GM18861 (cell line): ENCODE results near the gene SVIL.
A peak's percentile ranks its signal among the peaks of the same experiment; 100 is the strongest.
"Not testable (repeated sequence)": the region's sequence is repeated elsewhere in the genome, so short reads cannot be mapped to it uniquely, and the experiment has no call there.

Experiments used
- ATAC-seq: cut with Tn5 transposase; IDR thresholded peaks from one replicate; pipeline ENCODE4 v1.9.1; 2021; ENCODE audit not compliant: unreplicated experiment

SVIL gene

DNA sequence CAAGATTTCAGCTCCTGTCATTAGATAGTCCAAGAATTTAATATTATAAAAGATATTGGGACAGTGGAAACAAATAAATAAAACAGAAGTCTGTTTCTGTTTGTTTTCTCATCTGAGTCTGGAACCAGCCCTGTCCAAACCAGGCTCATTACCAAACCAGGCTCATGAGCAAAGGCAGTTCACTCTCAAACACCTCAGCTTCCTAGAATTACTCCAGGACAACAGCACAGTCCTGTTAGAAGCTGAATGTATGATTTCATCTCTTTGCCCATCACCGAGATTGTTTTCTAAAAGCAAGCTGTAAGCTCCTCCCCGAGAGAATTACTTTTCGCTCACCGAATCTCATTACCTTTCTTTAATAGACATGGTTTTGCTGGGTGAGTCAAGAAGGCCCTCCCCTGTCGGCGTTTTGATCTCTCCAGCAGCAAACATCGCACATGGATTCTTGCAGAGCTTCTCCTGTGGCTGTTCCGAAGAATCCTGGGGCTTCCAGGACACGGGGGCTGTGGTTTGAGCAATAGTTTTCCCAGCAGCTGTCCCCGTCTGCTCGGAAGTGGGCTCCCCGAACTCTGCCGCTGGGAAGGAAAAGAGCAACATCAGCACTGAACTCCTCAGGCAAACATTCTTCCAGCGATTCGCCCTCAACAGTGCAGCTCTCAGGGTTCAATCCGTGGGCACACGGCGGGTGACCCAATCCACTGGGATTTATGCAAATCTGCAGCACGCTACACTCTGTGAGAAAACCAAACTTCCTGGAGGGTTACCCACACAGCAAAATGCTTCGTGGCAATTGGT, 112.5 kb downstream of the SVIL start:
- ATAC-seq = no peak

DNA sequence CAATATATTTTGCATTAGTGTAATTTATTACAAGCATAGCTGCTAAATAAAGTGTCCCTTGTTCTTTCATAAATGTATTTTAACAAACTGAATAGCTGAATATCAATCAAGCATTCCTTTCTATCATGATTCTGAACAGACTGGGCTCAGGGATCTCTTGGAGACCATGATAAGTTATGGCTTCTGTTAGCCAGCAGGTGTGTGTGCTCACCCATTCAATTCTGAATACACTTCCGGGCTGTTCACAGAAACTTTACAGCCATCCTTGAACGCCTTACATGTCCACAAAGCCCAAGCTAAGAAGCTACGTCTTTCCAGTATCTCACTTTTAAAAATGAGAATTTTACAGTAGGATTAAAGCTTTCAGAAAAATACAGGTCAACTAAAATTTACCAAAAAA, 115.1 kb downstream of the SVIL start:
- ATAC-seq = no peak

DNA sequence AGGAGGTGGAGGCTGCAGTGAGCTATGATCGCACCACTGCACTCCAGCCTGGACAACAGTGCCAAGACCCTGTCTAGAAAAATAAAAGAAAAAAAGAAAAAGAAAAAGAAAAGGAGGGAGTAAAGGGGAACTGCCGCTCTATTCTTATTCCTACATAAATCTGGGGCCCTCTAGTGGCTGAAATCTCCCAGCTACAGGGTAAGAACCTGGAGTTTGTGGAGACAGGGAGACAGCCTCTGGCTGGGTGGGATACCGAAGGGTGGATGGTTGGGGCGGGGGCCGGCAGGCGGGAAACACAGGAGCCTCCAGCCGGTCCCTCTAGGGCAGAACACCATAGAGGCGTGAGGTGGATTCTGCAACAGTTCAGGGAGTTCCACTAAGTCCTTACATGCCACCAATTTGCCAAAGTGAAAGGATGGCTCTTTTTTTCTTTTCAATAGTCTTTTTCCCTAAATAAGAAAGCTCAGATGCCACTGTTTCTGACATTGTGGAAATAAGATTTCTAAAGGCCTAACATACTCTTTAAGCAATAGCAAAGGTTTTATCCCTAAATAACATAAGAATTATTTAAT, 117.3 kb downstream of the SVIL start:
- no peak for ATAC-seq

DNA sequence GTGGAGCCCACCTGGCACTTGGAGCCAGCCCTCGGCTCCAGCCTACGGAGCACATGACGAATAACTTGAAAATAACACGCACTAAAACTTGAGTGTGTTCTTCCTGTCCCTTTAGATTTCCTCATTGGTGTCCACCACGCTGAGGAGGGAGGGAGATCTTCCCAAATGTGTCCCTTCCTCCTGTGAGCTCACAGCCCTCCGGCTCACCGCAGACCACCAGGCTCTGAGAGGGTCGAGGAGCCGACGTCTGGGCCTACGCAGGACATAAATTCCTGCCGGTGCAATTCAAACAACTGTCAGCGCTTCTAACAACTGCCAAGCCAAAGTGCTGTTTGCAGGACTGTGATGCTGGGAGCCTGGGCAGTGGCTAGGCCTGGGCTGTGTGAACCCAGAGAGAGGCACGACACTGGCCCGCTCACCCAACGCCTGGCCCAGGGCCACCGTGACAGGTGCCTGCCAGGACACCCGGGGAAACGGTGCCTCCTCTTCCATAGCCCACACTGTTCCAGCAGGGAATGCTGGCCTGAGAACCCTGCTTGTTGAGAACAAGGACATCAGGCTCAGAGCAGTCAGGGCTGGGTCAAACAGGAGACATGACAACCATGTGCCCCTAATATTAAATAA, 118.3 kb downstream of the SVIL start:
- ATAC-seq = not testable (repeated sequence)

DNA sequence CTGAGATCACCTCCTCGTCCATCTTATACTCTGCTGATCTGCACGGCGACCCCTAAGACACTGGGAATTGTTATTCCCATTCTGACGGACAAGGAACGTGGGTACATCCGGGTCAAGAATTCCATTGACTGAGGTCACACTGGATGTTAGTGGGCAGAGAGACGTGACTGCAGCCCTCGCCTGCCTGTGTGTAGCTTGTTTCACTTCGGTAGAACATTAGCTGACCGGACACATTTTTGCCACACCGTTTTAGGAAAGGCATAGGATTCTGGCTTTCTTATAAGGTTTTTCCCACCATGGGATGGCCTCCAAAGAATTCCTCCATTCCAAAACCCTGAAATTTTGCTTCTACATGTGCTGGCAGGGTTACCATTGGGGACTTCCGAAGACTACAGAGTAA, 118.9 kb downstream of the SVIL start:
- ATAC-seq = not testable (repeated sequence)

DNA sequence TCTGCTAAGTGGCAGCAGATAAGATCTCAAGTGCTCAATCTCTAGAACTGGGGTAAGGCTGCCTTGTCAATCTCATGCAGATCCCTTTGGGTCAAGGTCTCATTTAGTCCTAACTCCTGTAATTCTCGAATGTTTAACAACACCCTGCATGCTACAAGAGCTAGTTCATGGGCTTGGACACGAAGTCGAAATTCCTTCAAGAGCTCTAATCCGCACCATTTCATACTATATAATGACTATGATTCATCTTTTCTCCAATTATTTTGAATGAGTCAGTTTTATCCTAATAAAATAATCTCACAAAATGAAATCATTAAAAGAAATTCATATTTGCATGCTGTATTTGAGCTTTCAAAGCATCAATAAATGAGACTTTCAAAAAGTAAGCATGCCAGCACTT, 119.7 kb downstream of the SVIL start:
- not testable (repeated sequence) for ATAC-seq

DNA sequence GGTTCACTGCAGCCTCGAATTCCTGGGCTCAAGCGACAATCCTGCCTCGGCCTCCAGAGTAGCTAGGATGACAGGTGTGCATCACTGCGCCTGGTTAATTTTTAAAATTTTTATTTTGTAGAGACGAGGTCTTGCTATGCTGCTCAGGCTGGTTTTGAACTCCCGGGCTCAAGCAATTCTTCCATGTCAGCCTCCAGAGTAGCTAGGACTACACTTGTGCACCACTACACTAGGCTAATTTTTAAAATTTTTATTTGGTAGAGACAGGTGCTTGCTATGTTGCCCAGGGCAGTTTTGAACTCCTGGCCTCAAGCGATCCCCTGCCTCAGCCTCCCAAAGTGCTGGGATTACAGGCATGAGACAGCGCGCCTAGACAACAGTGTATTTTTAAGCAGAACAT, 120.5 kb downstream of the SVIL start:
- ATAC-seq = no peak

DNA sequence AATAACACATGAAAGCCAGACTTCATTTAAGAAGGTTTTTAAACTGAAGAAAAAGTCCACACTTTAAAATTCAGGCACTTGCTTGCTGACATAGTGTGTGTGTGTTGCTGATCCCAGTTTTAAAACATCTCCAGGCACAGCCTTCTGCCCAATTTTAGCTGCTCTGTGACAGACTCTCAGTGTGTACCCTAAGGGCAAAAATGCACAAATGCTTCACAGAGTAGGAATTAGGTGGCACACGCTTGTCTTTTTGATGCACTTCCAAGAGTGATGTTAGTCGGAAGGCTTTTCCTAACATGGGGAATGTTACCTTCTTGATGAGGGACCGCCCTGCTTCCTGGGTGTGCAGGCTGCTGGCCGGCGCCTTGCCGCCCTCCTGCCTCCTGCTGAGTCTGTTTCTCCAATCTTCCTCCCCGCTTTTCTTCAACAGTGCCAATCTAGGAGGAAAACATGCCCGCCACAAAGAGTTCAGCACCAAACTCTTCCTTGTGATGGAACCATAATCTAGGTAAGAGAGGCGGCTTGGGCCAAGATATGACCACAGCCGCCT, 122.3 kb downstream of the SVIL start:
- no peak for ATAC-seq

DNA sequence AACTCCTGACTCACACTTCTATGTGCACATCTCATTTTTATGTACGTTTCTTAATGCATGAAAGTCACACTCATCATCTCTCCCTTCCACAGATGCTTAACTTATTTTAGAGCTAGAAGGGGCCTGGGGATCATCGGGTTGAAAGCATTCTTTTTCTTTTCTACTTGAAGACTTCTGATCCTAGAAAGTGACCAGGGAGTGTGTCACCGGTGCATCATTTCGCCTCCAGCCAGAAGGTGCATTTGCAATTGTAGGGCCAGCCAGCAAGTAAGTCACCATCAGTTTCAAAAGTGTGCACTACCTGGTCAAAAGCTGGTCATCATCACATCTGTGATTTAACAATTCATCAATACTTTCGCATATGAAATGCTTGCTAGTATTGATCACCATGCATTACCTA, 123.0 kb downstream of the SVIL start:
- not testable (repeated sequence) for ATAC-seq

DNA sequence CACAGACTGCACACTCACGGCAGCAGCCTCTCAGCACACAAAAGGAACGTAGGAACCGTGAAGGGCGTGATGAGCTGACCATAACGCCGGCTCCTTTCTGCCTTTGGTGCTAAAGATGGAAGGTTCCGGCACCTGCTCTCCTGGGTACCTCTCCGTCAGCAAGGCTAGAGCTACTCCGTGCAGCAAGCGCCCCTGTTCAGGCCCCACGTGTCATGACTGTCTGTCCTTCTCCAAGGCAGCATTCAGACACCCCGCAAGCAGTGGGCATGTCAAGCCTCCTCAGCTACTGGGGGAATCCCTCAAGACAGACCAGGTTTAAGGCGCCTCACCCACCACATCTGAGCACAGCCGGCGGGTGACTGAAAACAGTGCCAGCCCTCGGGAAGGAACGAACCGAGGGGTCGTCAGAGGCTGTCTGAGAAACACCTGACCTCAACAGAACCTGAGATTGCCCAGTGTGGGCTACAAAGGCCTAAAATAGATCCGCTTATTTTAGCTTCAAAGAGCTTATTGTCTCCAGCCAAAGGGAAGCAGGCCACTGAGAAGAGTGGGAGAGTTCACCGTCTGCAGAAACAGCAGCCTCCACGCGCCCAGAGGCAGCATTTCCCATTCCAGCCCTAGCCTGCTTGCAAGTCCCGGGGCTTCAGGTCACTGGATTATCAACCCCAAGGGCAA, 124.2 kb downstream of the SVIL start:
- ATAC-seq = not testable (repeated sequence)

DNA sequence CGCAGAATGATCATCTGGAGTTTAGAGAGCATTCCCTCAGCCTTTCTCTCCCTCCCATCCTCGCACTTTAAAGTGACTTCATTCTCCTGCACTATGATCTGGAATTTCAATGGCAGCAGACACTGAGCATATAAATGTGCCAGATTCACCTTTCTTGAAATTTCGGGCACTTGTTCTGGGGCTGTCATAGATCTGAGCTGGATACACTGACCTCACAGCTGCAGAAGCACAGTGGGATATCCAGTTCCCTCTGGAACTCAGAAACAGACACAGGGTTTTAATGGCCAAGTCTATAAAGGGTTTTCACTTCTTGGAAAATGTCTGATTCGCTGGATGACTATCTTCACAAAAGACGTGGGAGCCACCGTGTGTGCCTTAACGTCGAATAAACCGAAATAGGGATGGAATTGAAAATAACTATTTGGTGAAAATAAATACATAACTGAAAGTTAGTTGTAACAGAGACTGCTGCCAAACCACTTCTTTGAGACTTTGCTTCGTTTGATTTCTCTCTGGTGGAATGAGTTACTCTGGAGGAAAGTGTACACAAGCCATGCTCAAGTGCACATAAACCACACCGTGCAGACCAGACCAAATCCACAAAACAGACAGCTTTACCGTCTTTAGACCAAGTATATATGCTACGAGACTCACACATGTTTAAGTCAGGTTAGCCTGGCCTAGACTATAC, 126.1 kb downstream of the SVIL start:
- no peak for ATAC-seq

DNA sequence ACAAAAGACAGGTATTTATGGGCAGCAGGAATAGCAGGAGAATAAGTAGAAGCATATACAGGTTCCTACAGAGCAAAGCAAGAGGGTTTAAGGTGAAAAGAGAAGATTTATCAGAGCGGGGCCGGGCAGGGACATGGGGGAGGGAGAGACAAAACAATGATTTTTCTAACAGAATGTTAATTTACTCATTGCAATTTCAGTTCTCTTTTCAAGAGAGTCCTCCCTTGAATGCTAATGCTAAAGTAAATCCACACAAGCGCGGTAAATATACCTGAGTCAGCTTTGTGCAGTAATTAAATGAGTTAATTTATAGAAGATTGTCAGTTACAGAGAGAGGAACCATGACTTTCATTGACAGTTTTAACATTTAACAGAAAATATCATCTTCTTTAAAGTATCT, 127.0 kb downstream of the SVIL start:
- not testable (repeated sequence) for ATAC-seq

DNA sequence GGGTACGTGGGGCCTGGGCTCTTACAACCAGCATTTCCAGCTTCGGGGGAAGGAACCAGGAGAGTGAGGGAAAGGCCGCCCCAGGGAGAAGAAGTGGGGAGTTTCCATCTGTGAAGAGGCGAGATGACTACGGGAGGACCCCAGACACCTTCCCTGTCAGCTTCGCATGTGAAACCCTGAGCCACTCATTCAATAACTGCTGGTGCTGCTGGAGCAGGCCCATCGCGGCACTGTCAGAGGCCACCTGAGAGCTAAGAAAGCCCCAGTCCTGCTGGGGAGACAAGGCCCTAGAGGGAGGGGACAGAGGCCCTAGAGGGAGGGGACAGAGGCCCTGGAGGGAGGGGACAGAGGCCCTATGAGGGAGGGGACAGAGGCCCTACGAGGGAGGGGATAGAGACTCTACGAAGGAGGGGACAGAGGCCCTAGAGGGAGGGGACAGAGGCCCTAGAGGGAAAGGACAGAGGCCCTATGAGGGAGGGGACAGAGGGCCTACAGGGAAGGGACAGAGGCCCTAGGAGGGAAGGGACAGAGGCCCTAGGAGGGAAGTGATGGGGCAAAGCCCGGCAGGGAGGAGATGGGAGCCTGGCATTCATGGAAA, 128.3 kb downstream of the SVIL start:
- not testable (repeated sequence) for ATAC-seq

DNA sequence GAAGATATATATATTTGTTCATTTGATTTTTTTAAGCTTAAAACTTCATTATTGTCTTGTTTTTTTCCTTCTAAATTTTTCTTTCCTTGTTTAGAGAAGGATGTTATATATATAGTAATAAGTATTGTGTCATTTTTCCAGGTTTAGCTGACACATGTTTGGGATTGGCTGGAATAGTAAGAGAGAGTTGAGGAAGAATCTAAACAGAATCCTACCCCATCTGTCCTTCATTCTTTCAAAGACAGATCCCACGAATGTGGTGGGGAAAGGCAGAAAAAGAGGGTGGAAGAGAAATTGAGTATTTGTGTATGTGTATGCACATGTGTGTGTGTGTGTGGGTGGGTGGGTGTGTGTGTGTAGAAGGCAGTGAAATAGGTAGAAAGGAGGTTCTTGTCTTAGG, 132.4 kb downstream of the SVIL start:
- ATAC-seq = no peak

DNA sequence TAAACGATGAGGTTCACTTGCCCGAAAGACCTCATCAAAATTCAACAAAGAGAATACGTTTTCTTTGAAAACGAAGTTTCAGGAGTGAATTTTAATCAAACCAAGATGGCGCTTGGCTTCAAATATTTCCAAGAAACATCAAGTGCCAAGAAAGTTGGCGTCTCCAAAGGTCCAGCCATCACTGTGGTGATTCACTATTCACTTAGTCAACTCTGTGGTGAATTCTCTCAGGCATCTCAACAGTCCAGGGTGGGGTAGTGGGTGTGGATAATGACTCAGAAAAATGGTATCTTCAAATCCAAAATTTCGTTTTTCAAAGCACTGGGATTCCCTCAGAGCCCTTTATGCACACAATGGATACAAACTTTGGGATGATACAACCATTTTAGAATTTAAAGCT, 133.1 kb downstream of the SVIL start:
- no peak for ATAC-seq

DNA sequence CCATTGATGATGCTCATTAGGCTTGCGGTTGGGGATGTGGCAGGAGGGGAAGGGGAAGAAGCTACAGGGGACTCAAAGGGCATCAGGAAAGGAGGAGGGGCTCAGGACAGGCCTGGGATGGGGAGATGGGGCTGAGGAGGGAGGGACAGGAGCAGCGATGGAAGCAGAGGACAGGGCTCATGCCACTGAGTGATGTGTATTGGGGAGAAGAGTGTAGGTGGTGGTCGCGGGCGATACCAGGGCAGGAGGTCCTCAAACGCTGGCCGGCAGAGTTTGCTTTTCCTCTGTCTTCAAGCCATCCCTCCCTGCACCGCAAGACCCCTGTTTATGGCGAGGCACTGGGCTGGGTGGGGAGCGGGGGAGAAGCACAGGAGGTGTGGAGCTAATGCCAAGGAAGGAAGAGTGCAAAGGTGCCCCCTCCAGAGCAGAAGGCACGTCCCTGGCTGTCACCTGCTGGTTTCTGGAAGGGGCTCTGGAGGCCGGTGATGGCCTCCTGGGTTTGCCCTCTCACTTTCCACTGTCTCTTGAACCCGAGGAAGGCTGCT, 134.7 kb downstream of the SVIL start:
- ATAC-seq = no peak

DNA sequence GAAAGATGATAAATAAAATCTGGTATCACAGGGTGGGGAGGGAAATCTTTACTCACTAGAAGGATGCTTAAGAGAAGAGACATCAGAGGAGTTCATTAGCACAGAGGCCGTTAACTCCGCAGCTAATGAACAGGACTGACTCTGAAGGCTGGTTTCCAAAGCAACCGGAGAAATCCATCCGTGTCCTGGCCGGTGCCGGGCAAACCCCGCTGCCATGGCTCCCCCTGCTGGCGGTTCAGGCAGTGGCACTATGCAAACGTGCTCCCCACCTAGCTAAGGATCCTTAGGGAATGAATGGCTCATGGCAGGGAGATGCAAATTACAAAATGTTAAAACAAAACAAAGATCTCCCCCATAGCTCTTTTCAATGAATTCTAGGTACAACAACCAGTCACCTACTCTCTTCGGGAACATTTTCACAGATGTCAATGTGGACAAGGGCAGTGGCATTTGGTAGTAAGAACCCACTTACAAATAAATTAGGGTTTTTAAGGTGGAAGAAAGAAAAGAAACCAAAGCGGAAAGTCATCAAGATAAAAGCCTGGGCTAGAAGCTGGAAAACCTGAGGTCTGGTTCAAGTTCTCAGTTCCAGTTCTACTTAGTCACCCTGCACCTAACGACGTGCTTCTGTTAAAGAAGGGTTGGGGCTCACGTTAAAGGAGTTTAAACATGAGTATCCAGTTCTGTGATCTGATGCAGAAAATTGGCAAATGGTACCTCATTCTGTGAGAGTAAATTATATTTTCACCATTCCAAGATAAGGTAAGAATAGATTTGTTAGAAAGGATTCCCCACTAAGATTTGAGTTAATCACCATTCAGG, 138.2 kb downstream of the SVIL start:
- peak; percentile 67 for ATAC-seq

DNA sequence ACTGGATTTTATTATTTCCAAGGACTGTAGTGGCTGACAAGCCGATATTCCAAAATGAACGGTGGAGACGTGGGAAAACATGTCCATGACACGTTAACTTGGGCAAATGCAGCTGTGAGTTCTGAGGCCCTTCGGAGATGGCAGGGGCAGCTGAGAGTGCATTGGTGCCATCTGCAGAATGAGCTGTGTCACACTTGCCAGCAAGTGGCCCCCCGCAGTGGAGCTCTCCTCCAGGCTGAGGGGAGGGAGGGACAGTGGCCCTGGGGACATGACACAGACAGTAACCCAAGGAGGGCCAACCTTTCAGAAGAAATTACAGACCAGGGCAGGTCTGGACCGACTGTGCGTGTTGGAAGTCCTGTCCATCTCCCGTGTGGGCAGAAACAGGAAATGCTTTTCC, 139.4 kb downstream of the SVIL start:
- ATAC-seq = no peak

DNA sequence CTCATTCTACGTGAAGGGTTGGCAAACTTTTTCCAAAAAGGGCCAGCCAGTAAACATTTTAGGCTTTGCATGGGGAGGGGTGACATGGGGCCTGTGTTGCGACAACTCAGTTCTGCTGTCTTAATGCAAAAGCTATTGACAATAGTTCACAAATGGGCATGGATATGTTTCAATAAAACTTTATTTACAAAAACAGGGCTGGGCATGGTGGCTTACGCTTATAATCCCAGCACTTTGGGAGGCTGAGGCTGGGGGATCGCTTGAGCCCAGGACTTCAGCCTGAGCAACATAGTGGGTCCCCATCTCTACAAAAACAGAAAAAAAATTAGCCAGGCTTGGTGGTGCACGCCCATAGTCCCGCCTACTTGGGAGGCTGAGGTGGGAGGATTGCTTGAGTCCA, 141.1 kb downstream of the SVIL start:
- ATAC-seq = no peak
